Measurements from ENCODE around the gene NPW.
A peak's percentile ranks its signal among the peaks of the same experiment; 100 is the strongest.
"Not testable (repeated sequence)": the region's sequence is repeated elsewhere in the genome, so short reads cannot be mapped to it uniquely, and the experiment has no call there.

Gene NPW

GRCh38 chr16:2033909-2034695 lies 14.5 kb downstream of the NPW start:
- H3K27me3 ChIP-seq (ENCODE audit: control insufficient read depth, insufficient read depth, low read length); H3K9me3 ChIP-seq (ENCODE audit: control insufficient read depth, insufficient read depth, low read length); H3K4me3 ChIP-seq (ENCODE audit: low read depth, low read length); H3K4me1 ChIP-seq (ENCODE audit: control insufficient read depth, insufficient read depth, low read length); H3K36me3 ChIP-seq (ENCODE audit: control insufficient read depth, insufficient read depth, low read length); H3K27ac ChIP-seq (ENCODE audit: low read depth, low read length); H3K9ac ChIP-seq (ENCODE audit: low read depth, low read length): not testable (repeated sequence)

GRCh38 chr16:2034696-2035430 lies 15.3 kb downstream of the NPW start:
- no peak overlapping the region for H3K4me3 ChIP-seq (ENCODE audit: low read depth, low read length)

GRCh38 chr16:2035431-2036199 lies 16.0 kb downstream of the NPW start:
- Histone ChIP-seq H3K27ac (ENCODE audit: low read depth, low read length) (peak overlapping the region; percentile 33), H3K27me3 (ENCODE audit: control insufficient read depth, insufficient read depth, low read length) (no peaks in the 10 kb centered on the region), H3K4me3 (ENCODE audit: low read depth, low read length) (no peak overlapping the region), H3K9ac (ENCODE audit: low read depth, low read length) (no peak overlapping the region), H3K9me3 (ENCODE audit: control insufficient read depth, insufficient read depth, low read length) (no peaks in the 10 kb centered on the region), H3K36me3 (ENCODE audit: control insufficient read depth, insufficient read depth, low read length) (no peaks in the 10 kb centered on the region), H3K4me1 (ENCODE audit: control insufficient read depth, insufficient read depth, low read length) (no peaks in the 10 kb centered on the region)

More at GRCh38 chr16:2034696-2035430, 15.3 kb downstream of the NPW start:
- Histone ChIP-seq H3K4me1 (ENCODE audit: control insufficient read depth, insufficient read depth, low read length) (no peaks in the 10 kb centered on the region), H3K9me3 (ENCODE audit: control insufficient read depth, insufficient read depth, low read length) (no peaks in the 10 kb centered on the region), H3K9ac (ENCODE audit: low read depth, low read length) (no peak overlapping the region), H3K36me3 (ENCODE audit: control insufficient read depth, insufficient read depth, low read length) (no peaks in the 10 kb centered on the region), H3K27ac (ENCODE audit: low read depth, low read length) (no peak overlapping the region), H3K27me3 (ENCODE audit: control insufficient read depth, insufficient read depth, low read length) (no peaks in the 10 kb centered on the region)

GRCh38 chr16:2036200-2036966 lies 16.8 kb downstream of the NPW start:
- no peak overlapping the region for H3K4me3 ChIP-seq (ENCODE audit: low read depth, low read length)
- no peaks in the 10 kb centered on the region for H3K27me3 ChIP-seq (ENCODE audit: control insufficient read depth, insufficient read depth, low read length)
- H3K27ac ChIP-seq (ENCODE audit: low read depth, low read length), result peak overlapping the region; percentile 28
- no peak overlapping the region for H3K9ac ChIP-seq (ENCODE audit: low read depth, low read length)
- no peaks in the 10 kb centered on the region for H3K36me3 ChIP-seq (ENCODE audit: control insufficient read depth, insufficient read depth, low read length)
- no peaks in the 10 kb centered on the region for H3K9me3 ChIP-seq (ENCODE audit: control insufficient read depth, insufficient read depth, low read length)
- no peaks in the 10 kb centered on the region for H3K4me1 ChIP-seq (ENCODE audit: control insufficient read depth, insufficient read depth, low read length)

GRCh38 chr16:2037115-2037514 lies 17.5 kb downstream of the NPW start:
- Histone ChIP-seq H3K36me3 (ENCODE audit: control insufficient read depth, insufficient read depth, low read length) (no peaks in the 10 kb centered on the region), H3K27me3 (ENCODE audit: control insufficient read depth, insufficient read depth, low read length) (no peaks in the 10 kb centered on the region), H3K4me1 (ENCODE audit: control insufficient read depth, insufficient read depth, low read length) (no peaks in the 10 kb centered on the region), H3K9me3 (ENCODE audit: control insufficient read depth, insufficient read depth, low read length) (no peaks in the 10 kb centered on the region), H3K4me3 (ENCODE audit: low read depth, low read length) (no peak overlapping the region), H3K27ac (ENCODE audit: low read depth, low read length) (no peak overlapping the region), H3K9ac (ENCODE audit: low read depth, low read length) (no peak overlapping the region)

GRCh38 chr16:2037647-2038381 lies 18.2 kb downstream of the NPW start:
- no peak overlapping the region for H3K27ac ChIP-seq (ENCODE audit: low read depth, low read length)
- H3K27me3 ChIP-seq (ENCODE audit: control insufficient read depth, insufficient read depth, low read length), result no peaks in the 10 kb centered on the region
- H3K9ac ChIP-seq (ENCODE audit: low read depth, low read length), result no peak overlapping the region
- H3K36me3 ChIP-seq (ENCODE audit: control insufficient read depth, insufficient read depth, low read length), result no peaks in the 10 kb centered on the region
- H3K9me3 ChIP-seq (ENCODE audit: control insufficient read depth, insufficient read depth, low read length), result no peaks in the 10 kb centered on the region
- no peaks in the 10 kb centered on the region for H3K4me1 ChIP-seq (ENCODE audit: control insufficient read depth, insufficient read depth, low read length)
- H3K4me3 ChIP-seq (ENCODE audit: low read depth, low read length), result no peak overlapping the region

GRCh38 chr16:2038382-2039231 lies 19.0 kb downstream of the NPW start:
- H3K4me1 ChIP-seq (ENCODE audit: control insufficient read depth, insufficient read depth, low read length), result no peaks in the 10 kb centered on the region
- H3K4me3 ChIP-seq (ENCODE audit: low read depth, low read length), result no peak overlapping the region

GRCh38 chr16:2039274-2040031 lies 19.9 kb downstream of the NPW start:
- no peak overlapping the region for H3K27ac ChIP-seq (ENCODE audit: low read depth, low read length)
- no peaks in the 10 kb centered on the region for H3K4me1 ChIP-seq (ENCODE audit: control insufficient read depth, insufficient read depth, low read length)
- H3K9ac ChIP-seq (ENCODE audit: low read depth, low read length), result no peak overlapping the region
- H3K9me3 ChIP-seq (ENCODE audit: control insufficient read depth, insufficient read depth, low read length), result no peaks in the 10 kb centered on the region
- H3K27me3 ChIP-seq (ENCODE audit: control insufficient read depth, insufficient read depth, low read length), result no peaks in the 10 kb centered on the region
- peaks cover 4% of the 10 kb centered on the region for H3K36me3 ChIP-seq (ENCODE audit: control insufficient read depth, insufficient read depth, low read length)
- H3K4me3 ChIP-seq (ENCODE audit: low read depth, low read length), result no peak overlapping the region

More at GRCh38 chr16:2038382-2039231, 19.0 kb downstream of the NPW start:
- Histone ChIP-seq H3K27me3 (ENCODE audit: control insufficient read depth, insufficient read depth, low read length) (no peaks in the 10 kb centered on the region), H3K36me3 (ENCODE audit: control insufficient read depth, insufficient read depth, low read length) (peaks cover 4% of the 10 kb centered on the region), H3K9me3 (ENCODE audit: control insufficient read depth, insufficient read depth, low read length) (no peaks in the 10 kb centered on the region), H3K27ac (ENCODE audit: low read depth, low read length) (no peak overlapping the region), H3K9ac (ENCODE audit: low read depth, low read length) (no peak overlapping the region)

- Histone ChIP-seq H3K27ac (ENCODE audit: low read depth, low read length) (no peak overlapping the region), H3K4me3 (ENCODE audit: low read depth, low read length) (no peak overlapping the region), H3K27me3 (ENCODE audit: control insufficient read depth, insufficient read depth, low read length) (no peaks in the 10 kb centered on the region), H3K9me3 (ENCODE audit: control insufficient read depth, insufficient read depth, low read length) (no peaks in the 10 kb centered on the region), H3K4me1 (ENCODE audit: control insufficient read depth, insufficient read depth, low read length) (no peaks in the 10 kb centered on the region), H3K36me3 (ENCODE audit: control insufficient read depth, insufficient read depth, low read length) (peaks cover 4% of the 10 kb centered on the region), H3K9ac (ENCODE audit: low read depth, low read length) (no peak overlapping the region)
Measured at GRCh38 chr16:2040041-2040786, 20.6 kb downstream of the NPW start.
